IMR-90 (cell line): ENCODE results near the gene PLXNC1. TPM values are rescaled to one million over a fixed set of nuclear protein-coding genes. Genes with fewer than 3 reads are reported as not detected.

ENCODE experiments used
- ATAC-seq: fragments of 200-7000 bp; cut with Tn5 transposase; 2 replicates; pipeline ENCODE4 v1.9.1; 2020; ENCODE audit warnings: low read depth, mild to moderate bottlenecking, moderate library complexity
- BruUV-seq: library from RNA; stranded (reverse); fragments of 400-500 nt; replicated peaks from 2 replicates; lab custom pipeline; 2021; lab: Mats Ljungman, UMichigan
- CTCF ChIA-PET: fragments of 300-600 bp; formaldehyde crosslinking; extraction: SDS; loops from one replicate; lab custom pipeline; 2021; ENCODE audit warnings: antibody characterized with exemption; lab: Yijun Ruan, JAX
- POLR2A ChIA-PET: fragments of 300-600 bp; sonication (Branson Sonifier 250); formaldehyde crosslinking; loops from one replicate; lab custom pipeline; 2022; ENCODE audit warnings: antibody characterized with exemption; ENCODE audit not compliant: unreplicated experiment; lab: Charles Lee
- DNase-seq: peaks from one replicate; pipeline ENCODE4 v3.0.0; 2013
- H2AFZ ChIP-seq: replicated peaks from 2 replicates; pipeline ENCODE3; 2013; ENCODE audit warnings: low read length, mild to moderate bottlenecking; ENCODE audit not compliant: poor library complexity
- H2AK5ac ChIP-seq: 2 replicates; pipeline ENCODE4 v1.6.1; 2013; ENCODE audit warnings: low read depth, low read length, inconsistent platforms
- H2AK9ac ChIP-seq: replicated peaks from 2 replicates; pipeline ENCODE3; 2013; ENCODE audit warnings: mild to moderate bottlenecking, low read depth, low read length, moderate library complexity; ENCODE audit not compliant: poor library complexity
- H2BK120ac ChIP-seq: 2 replicates; pipeline ENCODE4 v1.6.1; 2013; ENCODE audit warnings: low read depth, low read length, inconsistent platforms
- H2BK15ac ChIP-seq: 3 replicates; pipeline ENCODE4 v1.6.1; 2013; ENCODE audit warnings: low read depth, low read length, inconsistent platforms
- H2BK20ac ChIP-seq: 2 replicates; pipeline ENCODE4 v1.6.1; 2013; ENCODE audit warnings: low read depth, mild to moderate bottlenecking, inconsistent platforms, low read length, moderate library complexity
- H2BK5ac ChIP-seq: 2 replicates; pipeline ENCODE4 v1.6.1; 2013; ENCODE audit warnings: mild to moderate bottlenecking, low read depth, low read length, inconsistent platforms; ENCODE audit not compliant: poor library complexity, severe bottlenecking
- H3K14ac ChIP-seq: replicated peaks from 2 replicates; pipeline ENCODE4 v1.6.1; 2013; ENCODE audit warnings: low read depth, low read length, inconsistent platforms
- H3K18ac ChIP-seq: 2 replicates; pipeline ENCODE4 v1.6.1; 2013; ENCODE audit warnings: low read depth, low read length, control low read depth
- H3K23ac ChIP-seq: 2 replicates; pipeline ENCODE4 v1.6.1; 2013; ENCODE audit warnings: low read depth, low read length, inconsistent platforms
- H3K27ac ChIP-seq: 2 replicates; pipeline ENCODE4 v1.5.1; 2013; ENCODE audit warnings: mild to moderate bottlenecking, control low read depth, low read length; ENCODE audit not compliant: insufficient read depth
- H3K27me3 ChIP-seq: 2 replicates; pipeline ENCODE4 v1.6.1; 2013; ENCODE audit warnings: low read length; ENCODE audit not compliant: control insufficient read depth, insufficient read depth
- H3K36me3 ChIP-seq: 2 replicates; pipeline ENCODE4 v1.6.1; 2013; ENCODE audit warnings: low read length, mixed read lengths; ENCODE audit not compliant: control insufficient read depth, insufficient read depth
- H3K4ac ChIP-seq: 2 replicates; pipeline ENCODE4 v1.6.1; 2013; ENCODE audit warnings: low read depth, low read length, inconsistent platforms
- H3K4me1 ChIP-seq: 2 replicates; pipeline ENCODE4 v1.6.1; 2013; ENCODE audit warnings: low read length, mixed read lengths; ENCODE audit not compliant: control insufficient read depth, insufficient read depth
- H3K4me2 ChIP-seq: 2 replicates; pipeline ENCODE4 v1.6.1; 2013; ENCODE audit warnings: low read depth, mild to moderate bottlenecking, control low read depth, low read length, moderate library complexity
- H3K4me3 ChIP-seq: 2 replicates; pipeline ENCODE4 v1.5.1; 2013; ENCODE audit warnings: low read depth, mild to moderate bottlenecking, control low read depth, low read length, moderate library complexity; ENCODE audit not compliant: insufficient read depth
- H3K56ac ChIP-seq: 2 replicates; pipeline ENCODE4 v1.6.1; 2013; ENCODE audit warnings: low read length, inconsistent platforms; ENCODE audit not compliant: insufficient read depth; ENCODE audit errors: extremely low read depth
- H3K79me1 ChIP-seq, 2 experiments: 2 replicates each; pipeline ENCODE4 v1.6.1; 2013; ENCODE audit warnings: low read length in 2 of 2, inconsistent platforms in 1 of 2, low read depth in 1 of 2
- H3K9ac ChIP-seq: 2 replicates; pipeline ENCODE4 v1.6.1; 2013; ENCODE audit warnings: low read depth, low read length, control low read depth
- H3K9me1 ChIP-seq: 2 replicates; pipeline ENCODE4 v1.6.1; 2013; ENCODE audit warnings: low read length, inconsistent platforms; ENCODE audit not compliant: insufficient read depth
- H3K9me3 ChIP-seq: 2 replicates; pipeline ENCODE4 v1.6.1; 2013; ENCODE audit warnings: low read length; ENCODE audit not compliant: control insufficient read depth, insufficient read depth
- H4K20me1 ChIP-seq: 2 replicates; pipeline ENCODE4 v1.6.1; 2013; ENCODE audit warnings: low read length, inconsistent platforms; ENCODE audit not compliant: insufficient read depth
- H4K5ac ChIP-seq: 2 replicates; pipeline ENCODE4 v1.6.1; 2013; ENCODE audit warnings: mild to moderate bottlenecking, low read depth, low read length, control low read depth
- H4K8ac ChIP-seq, 2 experiments: 2 replicates each; pipeline ENCODE4 v1.6.1; 2013; ENCODE audit warnings: low read depth in 2 of 2, low read length in 2 of 2, control low read depth in 1 of 2, inconsistent platforms in 1 of 2
- H4K91ac ChIP-seq: 2 replicates; pipeline ENCODE4 v1.6.1; 2013; ENCODE audit warnings: low read depth, low read length, inconsistent platforms; ENCODE audit not compliant: insufficient read depth
- CTCF ChIP-seq: conservative IDR thresholded peaks from 2 replicates; pipeline ENCODE4 v1.5.1; 2012; ENCODE audit warnings: mild to moderate bottlenecking, low read depth, low read length, improper control_type of control experiment
- ELK1 ChIP-seq: fragments of 150-350 bp; IDR thresholded peaks from 2 replicates; pipeline ENCODE4 v1.6.1; 2016; ENCODE audit warnings: low read depth, mild to moderate bottlenecking, low read length, moderate library complexity, borderline replicate concordance
- whole genome bisulfite sequencing, 2 experiments: methylation state at CpG; one replicate each; pipeline versions ENCODE4 v1.1.5 to v1.1.7; 2013; ENCODE audit warnings: missing lambda C conversion rate in 2 of 2; ENCODE audit not compliant: insufficient read length in 1 of 2; ENCODE audit errors: extremely low coverage in 2 of 2; 5-methylcytosine and 5-hydroxymethylcytosine counted together
- dilution Hi-C: fragments of 300-500 bp; cut with HindIII; formaldehyde crosslinking; loops from one replicate; pipeline ENCODE4 v1.14.3; 2018; ENCODE audit warnings: low sequenced_read_pairs; ENCODE audit not compliant: unreplicated experiment
- in situ Hi-C: fragments of 300-500 bp; cut with MboI; formaldehyde crosslinking; loops from 3 replicates; pipeline ENCODE4 v1.14.3; 2019; ENCODE audit warnings: low sequenced_read_pairs, inconsistent platforms, mixed read lengths
- intact Hi-C: fragments of 100-400 bp; cut with micrococcal nuclease; formaldehyde crosslinking; loops from 2 replicates; pipeline ENCODE4 v1.10.0; 2022
- polyA plus RNA-seq, 3 experiments: library from polyadenylated mRNA; depleted of rRNA; stranded (reverse); fragments of >200 nt; gene quantifications; 2 replicates each; pipeline ENCODE4 v1.2.3, GENCODE V29; 2012; ENCODE audit warnings: low replicate concordance in 1 of 3
- total RNA-seq: library from RNA; depleted of rRNA; stranded (reverse); fragments of >200 nt; gene quantifications from 2 replicates; pipeline ENCODE4 v1.2.3, GENCODE V29; 2012

The PLXNC1 gene
- total and polyA plus RNA-seq, 2 of the 4 experiments (the other 2 are of a cell fraction): 1.0 to 1.6 TPM

- Histone ChIP-seq H2AK5ac (no peak overlapping the region), H2BK20ac (no peak overlapping the region), H3K4ac (no peak overlapping the region), H3K4me2 (peak overlapping the region; percentile 42), H3K4me1 (no peaks in the 10 kb centered on the region; the same call in none of the 2 replicates), H3K79me1 (no peaks in the 10 kb centered on the region), H2BK5ac (no peak overlapping the region), H3K27ac (no peak overlapping the region), H3K27me3 (peaks cover 88% of the 10 kb centered on the region), H3K4me3 (peak overlapping the region; percentile 67), H3K14ac (no peak overlapping the region), H4K5ac (no peak overlapping the region), H3K9me1 (no peaks in the 10 kb centered on the region), H3K56ac (no peak overlapping the region), H4K8ac (no peak overlapping the region), H3K18ac (no peak overlapping the region), H4K91ac (no peak overlapping the region), H2AFZ (peak overlapping the region; percentile 76), H2BK15ac (no peak overlapping the region), H2BK120ac (no peak overlapping the region), H3K9me3 (no peaks in the 10 kb centered on the region), H3K23ac (no peak overlapping the region), H3K9ac (peak overlapping the region; percentile 6; the same call in 1 of the 2 replicates), H2AK9ac (no peak overlapping the region), H4K20me1 (no peaks in the 10 kb centered on the region), H3K36me3 (no peaks in the 10 kb centered on the region)
- intact Hi-C loops: loop anchor here (5.0 to 10.0 kb wide), 3 partner anchors 143 to 1188 kb away; no protein-coding TSS in a partner anchor
- dilution Hi-C loops: loop anchor here (25.0 kb wide), 1 partner anchor 388 kb away; no protein-coding TSS in a partner anchor
- POLR2A ChIA-PET: no interaction called here
- ATAC-seq (peak; percentile 64), DNase-seq (peak; percentile 23)
- CTCF ChIA-PET: interaction anchor here (0.9 kb wide), 1 partner anchor 56 kb away, joined by 3 read pairs; no protein-coding TSS in a partner anchor
- in situ Hi-C loops: loop anchor here (5.0 to 25.0 kb wide), 3 partner anchors 383 to 1188 kb away; no protein-coding TSS in a partner anchor
- WGBS, 2 experiments: 1% methylated on average over 38 of the region's 76 CpGs; no CpG with 5 or more reads in 1 of the 2 experiments
- TF ChIP-seq CTCF (0 out of 2 replicates have a peak, but pooled peaks have one; percentile 18), ELK1 (no peak)
- BruUV-seq: no TSS peak
Measured at GRCh38 chr12:94149119-94149780, 873 bp downstream of the PLXNC1 start.
